Gastroesophageal sphincter (tissue), 4 donors: ENCODE measurements around the gene TLCD3B. TPM values are rescaled to one million over a fixed set of nuclear protein-coding genes. Genes with fewer than 3 reads are reported as not detected.

Source experiments
- ATAC-seq: fragments of 150-250 bp; one replicate; pipeline ENCODE4 v1.9.1; 2016; ENCODE audit warnings: mild to moderate bottlenecking, moderate library complexity
- H3K27ac ChIP-seq, 4 donors: fragments of 200-600 bp; sonication (generic) in 3 of 4; 1 replicate in 3 of 4; 2 replicates in 1 of 4; pipeline ENCODE4 v1.5.1; 2016 to 2019
- H3K27me3 ChIP-seq: fragments of 200-600 bp; sonication (generic); one replicate; pipeline ENCODE4 v1.5.1; 2019
- H3K36me3 ChIP-seq, 2 donors: fragments of 200-600 bp; sonication (generic); one replicate each; pipeline ENCODE4 v1.5.1; 2019; ENCODE audit warnings: control low read depth in 1 of 2
- H3K4me1 ChIP-seq, 3 donors: fragments of 200-600 bp; sonication (generic); 1 replicate in 2 of 3; 2 replicates in 1 of 3; pipeline ENCODE4 v1.5.1; 2016 to 2019; ENCODE audit warnings: control low read depth in 2 of 3
- H3K4me3 ChIP-seq, 2 donors: fragments of 200-600 bp; sonication (generic); one replicate each; pipeline ENCODE4 v1.5.1; 2019; ENCODE audit warnings: mild to moderate bottlenecking in 1 of 2, moderate library complexity in 1 of 2
- H3K9me3 ChIP-seq, 3 donors: fragments of 200-600 bp; sonication (generic); one replicate each; pipeline ENCODE4 v1.5.1; 2017 to 2019; ENCODE audit warnings: control low read depth in 2 of 3
- CTCF ChIP-seq, 4 experiments: fragments of 200-600 bp in 2 of 4; fragments of 450-650 bp in 2 of 4; sonication (generic) in 1 of 4; IDR thresholded peaks; one replicate each; pipeline ENCODE4 v1.5.1; 2017 to 2019; ENCODE audit warnings: antibody characterized with exemption in 4 of 4, mild to moderate bottlenecking in 2 of 4, moderate library complexity in 2 of 4
- EP300 ChIP-seq: sonication (generic); formaldehyde crosslinking; IDR thresholded peaks from one replicate; pipeline ENCODE4 v1.6.1; 2017; ENCODE audit warnings: antibody characterized with exemption, mild to moderate bottlenecking
- POLR2A ChIP-seq, 2 donors: fragments of 450-650 bp; IDR thresholded peaks; one replicate each; pipeline ENCODE4 v1.6.1; 2017; ENCODE audit warnings: antibody characterized with exemption in 2 of 2, mild to moderate bottlenecking in 2 of 2, moderate library complexity in 1 of 2
- POLR2AphosphoS5 ChIP-seq: sonication (generic); formaldehyde crosslinking; IDR thresholded peaks from one replicate; pipeline ENCODE4 v1.6.1; 2017; ENCODE audit warnings: antibody characterized with exemption
- WGBS, 2 donors: methylation state at CpG; one replicate each; pipeline ENCODE4 v1.1.5; 2018; ENCODE audit warnings: low coverage in 1 of 2; 5-methylcytosine and 5-hydroxymethylcytosine counted together
- total RNA-seq, 4 donors: library from RNA; depleted of rRNA; stranded (reverse); fragments of >200 nt; gene quantifications; one replicate each; pipeline ENCODE4 v1.1.0, GENCODE V29; 2016

The TLCD3B gene
- total RNA-seq, 4 donors from 2014 or later = not detected

GRCh38 chr16:30007378-30007895, 23.6 kb downstream of the TLCD3B start:
- Histone ChIP-seq H3K9me3 (no peaks in the 10 kb centered on the region), H3K4me1 (peaks cover 7 to 36% (median 18%) of the 10 kb centered on the region in 3 donors), H3K27me3 (peaks cover 50% of the 10 kb centered on the region), H3K4me3 (no peak overlapping the region), H3K27ac (no peak overlapping the region), H3K36me3 (peaks cover 0 to 17% of the 10 kb centered on the region in 2 donors)
- no CpG with 5 or more reads among the region's 11 CpGs for WGBS, 2 donors
- TF ChIP-seq EP300 = no peak
- no peak for TF ChIP-seq POLR2AphosphoS5
- TF ChIP-seq POLR2A (IDR thresholded peaks at IDR 0.05) = no peak
- TF ChIP-seq CTCF (IDR thresholded peaks at IDR 0.05) = no peak
- ATAC-seq = no peak

- no peak for ATAC-seq
- 40 to 80% methylated on average over 1 of the region's 34 CpGs for WGBS, 2 donors
- Histone ChIP-seq H3K9me3 (no peaks in the 10 kb centered on the region), H3K27me3 (peaks cover 44% of the 10 kb centered on the region), H3K27ac (no peak overlapping the region), H3K36me3 (peaks cover 0 to 23% of the 10 kb centered on the region in 2 donors), H3K4me3 (no peak overlapping the region), H3K4me1 (peaks cover 7 to 34% (median 18%) of the 10 kb centered on the region in 3 donors)
- TF ChIP-seq EP300 (no peak), CTCF (IDR thresholded peaks at IDR 0.05) (no peak), POLR2A (IDR thresholded peaks at IDR 0.05) (no peak), POLR2AphosphoS5 (no peak)
These were observed 24.3 kb downstream of the TLCD3B start for GRCh38 chr16:30006659-30007377.

- no peak for TF ChIP-seq POLR2AphosphoS5
- no peak for TF ChIP-seq POLR2A (IDR thresholded peaks at IDR 0.05)
- no peak for TF ChIP-seq EP300
- TF ChIP-seq CTCF (IDR thresholded peaks at IDR 0.05) = no peak
- H3K27me3 ChIP-seq = peaks cover 37% of the 10 kb centered on the region
- WGBS, 2 donors = 41 to 84% methylated on average over 2 to 5 of the region's 18 CpGs
- H3K4me3 ChIP-seq = no peak overlapping the region
- H3K4me1 ChIP-seq = peaks cover 5 to 26% (median 13%) of the 10 kb centered on the region in 3 donors
- ATAC-seq = no peak
- no peaks in the 10 kb centered on the region for H3K9me3 ChIP-seq
- peaks cover 0 to 31% of the 10 kb centered on the region in 2 donors for H3K36me3 ChIP-seq
- no peak overlapping the region for H3K27ac ChIP-seq
These were observed 25.0 kb downstream of the TLCD3B start for GRCh38 chr16:30006095-30006473.

GRCh38 chr16:30005341-30006094, 25.6 kb downstream of the TLCD3B start:
- Histone ChIP-seq H3K4me3 (no peak overlapping the region), H3K9me3 (no peaks in the 10 kb centered on the region), H3K4me1 (peaks cover 0 to 21% (median 7%) of the 10 kb centered on the region in 3 donors), H3K27me3 (peaks cover 31% of the 10 kb centered on the region), H3K27ac (no peak overlapping the region), H3K36me3 (peaks cover 0 to 36% of the 10 kb centered on the region in 2 donors)
- WGBS, 2 donors = 35% methylated on average over 8 of the region's 35 CpGs; no CpG with 5 or more reads in 1 of the 2 donors
- TF ChIP-seq CTCF (IDR thresholded peaks at IDR 0.05) (peak in 3 of 4 experiments; percentile 73 to 91 (median 79)), EP300 (no peak), POLR2A (IDR thresholded peaks at IDR 0.05) (no peak)
- ATAC-seq = peak; percentile 54
